Right hindlimb (tissue), 1 donor: Measurements from ENCODE around the gene FHIT.
"Not testable (repeated sequence)": the region's sequence is repeated elsewhere in the genome, so short reads cannot be mapped to it uniquely, and the experiment has no call there.

Experiments used
- DNase-seq: peaks from one replicate; pipeline ENCODE4 v3.0.0-alpha.2; 2018

The FHIT gene

GRCh38 chr3:61226166-61226686 lies 25.0 kb downstream of the FHIT start:
- no peak for DNase-seq

GRCh38 chr3:61224823-61225222 lies 26.4 kb downstream of the FHIT start:
- no peak for DNase-seq

DNA sequence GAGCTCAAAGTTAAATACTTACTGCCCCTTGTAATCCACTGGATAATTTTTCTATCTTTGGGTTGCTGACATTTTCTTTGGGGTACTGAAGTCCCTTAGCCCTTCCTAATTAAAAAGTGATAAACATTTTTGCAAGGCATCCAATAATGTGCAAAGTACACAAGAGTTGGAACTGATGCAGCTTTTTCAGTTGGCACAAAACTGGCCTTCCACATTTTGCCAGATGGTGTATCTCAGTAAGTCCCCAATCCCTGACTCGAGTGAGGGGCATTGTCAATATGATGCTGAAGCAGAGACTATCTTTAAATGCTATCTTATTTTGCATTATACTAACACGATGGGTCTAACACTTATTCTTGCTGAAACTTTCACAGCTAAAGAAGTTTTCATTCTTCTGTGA lies 27.8 kb downstream of the FHIT start:
- no peak for DNase-seq

GRCh38 chr3:61222467-61222866 lies 28.8 kb downstream of the FHIT start:
- DNase-seq: no peak

- no peak for DNase-seq
These were observed 29.4 kb downstream of the FHIT start for GRCh38 chr3:61221759-61222362.

DNA sequence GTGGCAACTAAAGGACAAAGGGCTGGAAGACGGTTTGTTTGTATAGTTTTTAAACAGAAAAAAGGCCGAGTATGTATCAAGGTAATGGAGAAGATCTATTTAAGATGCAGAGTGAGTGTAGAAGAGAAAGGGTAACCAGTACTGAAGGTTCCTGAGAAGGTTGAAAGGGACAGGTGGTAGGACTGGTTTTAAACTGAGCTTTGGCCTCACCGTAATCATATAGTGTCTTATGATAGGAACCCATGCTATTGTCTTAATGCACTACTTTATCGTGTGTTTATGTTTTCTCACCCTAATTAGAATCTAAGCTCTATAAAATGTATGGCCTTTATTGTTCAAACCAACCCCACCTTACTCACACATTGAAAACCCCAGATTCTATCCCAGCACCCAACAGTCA lies 32.7 kb downstream of the FHIT start:
- no peak for DNase-seq

GRCh38 chr3:61216171-61216570 lies 35.1 kb downstream of the FHIT start:
- DNase-seq: not testable (repeated sequence)

DNA sequence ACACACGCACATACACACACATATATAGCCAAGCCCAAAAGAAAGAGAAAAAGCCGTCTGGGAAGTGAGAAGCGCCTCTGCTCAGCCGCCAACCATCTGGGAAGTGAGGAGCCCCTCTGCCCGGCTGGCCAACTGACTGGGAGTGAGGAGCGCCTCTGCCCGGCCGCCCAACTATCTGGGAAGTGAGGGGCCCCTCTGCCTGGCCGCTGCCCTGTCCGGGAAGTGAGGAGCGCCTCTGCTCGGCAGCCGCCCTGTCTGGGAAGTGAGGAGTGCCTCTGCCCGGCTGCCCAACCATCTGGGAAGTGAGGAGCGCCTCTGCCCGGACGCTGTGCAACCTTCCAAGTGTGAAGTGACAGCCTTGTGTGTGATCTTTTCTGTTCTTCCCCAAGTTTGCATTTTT lies 49.2 kb downstream of the FHIT start:
- no peak for DNase-seq

GRCh38 chr3:61201071-61201470 lies 50.2 kb downstream of the FHIT start:
- no peak for DNase-seq

DNA sequence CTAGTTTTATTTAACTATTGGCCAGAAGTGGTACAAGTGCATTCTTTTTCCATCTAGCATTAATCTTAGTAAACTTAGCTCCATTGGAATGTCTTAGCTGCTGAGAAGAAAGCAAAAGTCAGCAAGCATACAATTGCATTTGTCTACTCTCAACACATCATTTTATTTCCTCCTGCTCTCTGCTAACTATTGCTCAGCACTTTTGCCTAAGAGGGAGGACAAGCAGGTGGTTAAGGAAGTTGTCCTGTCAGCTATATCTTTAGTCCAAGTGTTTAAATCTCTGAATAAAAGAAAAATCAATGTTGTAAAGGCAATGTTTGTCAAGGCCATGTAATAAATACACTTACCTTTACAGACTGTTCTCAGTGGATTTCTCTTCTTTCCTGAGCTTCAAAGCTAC lies 51.0 kb downstream of the FHIT start:
- no peak for DNase-seq

- no peak for DNase-seq
These were observed 51.4 kb downstream of the FHIT start for GRCh38 chr3:61199843-61200242.

GRCh38 chr3:61194892-61195538 lies 56.2 kb downstream of the FHIT start:
- DNase-seq: no peak

GRCh38 chr3:61192222-61192621 lies 59.0 kb downstream of the FHIT start:
- DNase-seq: no peak

DNA sequence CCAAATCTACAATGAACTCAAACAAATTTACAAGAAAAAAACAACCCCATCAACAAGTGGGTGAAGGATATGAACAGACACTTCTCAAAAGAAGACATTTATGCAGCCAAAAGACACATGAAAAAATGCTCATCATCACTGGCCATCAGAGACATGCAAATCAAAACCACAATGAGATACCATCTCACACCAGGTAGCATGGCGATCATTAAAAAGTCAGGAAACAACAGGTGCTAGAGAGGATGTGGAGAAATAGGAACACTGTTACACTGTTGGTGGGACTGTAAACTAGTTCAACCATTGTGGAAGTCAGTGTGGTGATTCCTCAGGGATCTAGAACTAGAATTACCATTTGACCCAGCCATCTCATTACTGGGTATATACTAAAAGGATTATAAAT lies 61.0 kb downstream of the FHIT start:
- not testable (repeated sequence) for DNase-seq

- no peak for DNase-seq
These were observed 65.2 kb downstream of the FHIT start for GRCh38 chr3:61186030-61186429.

GRCh38 chr3:61184956-61185355 lies 66.3 kb downstream of the FHIT start:
- DNase-seq: no peak

GRCh38 chr3:61182662-61183061 lies 68.6 kb downstream of the FHIT start:
- DNase-seq: no peak

- DNase-seq: no peak
These were observed 69.4 kb downstream of the FHIT start for GRCh38 chr3:61181874-61182273.

- no peak for DNase-seq
These were observed 71.0 kb downstream of the FHIT start for GRCh38 chr3:61180206-61180605.

DNA sequence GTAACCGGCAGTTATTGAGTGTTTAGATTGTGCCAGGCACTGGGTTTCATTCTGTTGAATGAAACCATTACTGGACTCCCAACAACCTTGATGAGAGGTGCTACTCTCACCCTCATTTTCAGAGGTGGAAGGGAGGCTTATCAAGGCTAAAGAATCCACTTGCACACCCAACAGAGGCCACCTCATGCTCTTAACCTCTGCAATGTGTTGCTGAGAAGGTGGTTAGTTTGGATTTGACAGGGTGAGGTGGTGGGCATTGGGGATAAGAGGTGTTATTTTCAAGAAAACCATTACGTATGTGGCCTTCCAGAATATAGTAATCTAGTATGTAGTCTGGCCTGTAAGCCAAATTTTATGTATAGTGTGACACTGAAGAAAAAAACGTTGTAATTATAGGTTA lies 73.1 kb downstream of the FHIT start:
- no peak for DNase-seq

DNA sequence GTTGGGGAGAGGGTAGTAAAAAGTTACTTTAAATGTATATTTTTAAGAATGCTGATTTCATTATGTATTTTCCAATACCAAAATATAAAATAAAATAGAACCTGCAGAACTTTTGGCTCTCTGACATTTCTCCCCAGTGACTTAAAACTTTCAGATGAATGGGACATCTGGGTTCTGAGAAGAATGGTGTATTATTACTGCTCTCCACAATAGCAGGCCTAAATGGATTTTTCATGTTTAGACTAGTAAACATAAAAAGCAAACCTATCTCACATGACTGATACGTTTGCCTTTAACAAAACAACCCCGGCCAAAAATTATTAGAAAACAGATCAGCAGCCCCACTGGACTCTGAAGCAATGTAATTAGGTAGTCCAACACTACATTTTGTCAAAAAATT lies 73.8 kb downstream of the FHIT start:
- DNase-seq: no peak

DNA sequence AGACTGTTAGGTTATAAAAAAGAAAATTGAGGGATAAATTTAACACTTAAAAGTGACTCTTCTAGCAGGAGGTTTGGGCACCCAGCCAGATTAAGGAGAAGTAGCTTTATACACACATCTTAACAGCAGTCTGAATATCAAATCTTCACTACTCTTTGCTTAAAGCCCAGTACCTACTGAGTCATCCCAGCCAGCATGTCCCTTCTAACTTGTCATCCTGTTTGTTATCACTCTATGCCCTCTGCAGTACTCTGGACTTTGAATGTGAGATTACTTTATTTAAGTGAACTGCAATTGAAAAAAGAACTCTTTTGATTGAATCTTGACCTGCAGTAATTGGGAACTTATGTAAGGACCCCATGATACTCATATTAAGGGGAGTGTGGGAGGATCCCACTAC lies 77.6 kb downstream of the FHIT start:
- DNase-seq: no peak

DNA sequence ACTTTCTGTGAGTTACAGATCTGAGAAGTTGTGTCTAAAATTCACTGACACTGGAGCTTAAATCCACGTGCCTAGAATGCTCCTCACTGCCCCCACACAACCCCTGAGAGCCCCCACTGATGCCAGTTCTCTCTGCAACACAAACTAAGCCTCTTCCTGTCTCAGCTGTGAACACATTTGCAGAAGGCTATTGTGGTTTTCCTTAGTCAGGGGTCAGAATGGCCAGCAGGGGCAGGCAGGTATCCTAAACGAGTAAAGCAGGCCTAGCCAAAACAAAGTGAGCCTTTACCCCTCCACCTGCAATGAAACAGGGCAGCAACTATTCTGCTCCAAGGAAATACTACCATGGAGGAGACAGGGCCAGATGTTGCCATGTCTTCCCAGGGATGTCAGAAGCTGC lies 78.6 kb downstream of the FHIT start:
- no peak for DNase-seq

DNA sequence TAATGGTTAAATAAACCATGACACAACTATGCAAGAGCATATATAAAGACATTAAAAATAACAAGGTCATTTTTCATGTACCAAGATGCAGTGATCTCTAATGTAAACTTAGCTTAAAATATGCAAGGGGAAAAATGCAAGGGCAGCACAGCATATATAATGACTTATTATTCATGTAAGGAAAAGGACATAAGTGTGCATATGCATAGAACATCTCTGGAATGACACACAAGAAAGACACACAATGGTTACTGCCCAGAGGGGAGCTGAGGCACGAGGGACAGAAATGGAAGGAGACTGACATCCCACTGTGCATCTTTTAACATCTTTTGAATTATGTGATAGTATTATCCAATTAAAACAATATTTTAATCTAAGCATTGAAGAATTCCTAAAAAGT lies 79.0 kb downstream of the FHIT start:
- DNase-seq: no peak
